Inflammatory macrophage (primary cell): ENCODE measurements around the gene CALY.
A peak's percentile ranks its signal among the peaks of the same experiment; 100 is the strongest.
"Not testable (repeated sequence)": the region's sequence is repeated elsewhere in the genome, so short reads cannot be mapped to it uniquely, and the experiment has no call there.

Source experiments
- DNase-seq, 2 donors: peaks; one replicate each; pipeline ENCODE4 v3.0.0-alpha.2; 2020 to 2022
- total RNA-seq, 18 experiments: gene quantifications; one replicate each; lab custom pipeline; 2026; ENCODE audit warnings: mixed read lengths in 6 of 18, inconsistent platforms in 2 of 18; lab: John Stamatoyannopoulos, UW

The CALY gene
- 0 to 0.16 (median 0) reads per million in 18 experiments for total RNA-seq

- DNase-seq, result no peak
Measured at GRCh38 chr10:133336577-133337369, at the start of gene CALY. TSS of gene CALY (minus strand) at chr10:133336896. CDS start at chr10:133328989, 7,907 bp downstream.

GRCh38 chr10:133385214-133385613 is 48.5 kb upstream of the CALY start:
- DNase-seq, result no peak

GRCh38 chr10:133384071-133384470 is 47.4 kb upstream of the CALY start:
- DNase-seq, result no peak

- no peak for DNase-seq
Measured at GRCh38 chr10:133383551-133383950, 46.9 kb upstream of the CALY start.

- no peak for DNase-seq
Measured at GRCh38 chr10:133381036-133381435, 44.3 kb upstream of the CALY start.

- no peak for DNase-seq
Measured at GRCh38 chr10:133379801-133380666, 43.3 kb upstream of the CALY start.

GRCh38 chr10:133379152-133379800 is 42.6 kb upstream of the CALY start, which contains the start of gene PAOX:
TSS of gene PAOX (plus strand) at chr10:133379262. CDS start at chr10:133379317, 55 bp downstream.
- DNase-seq, result peak; percentile 33 to 73

- peak; percentile 88 to 97 for DNase-seq
Measured at GRCh38 chr10:133378251-133379096, 41.8 kb upstream of the CALY start.

GRCh38 chr10:133377818-133378250 is 41.1 kb upstream of the CALY start:
- DNase-seq, result no peak

- no peak for DNase-seq
Measured at GRCh38 chr10:133377025-133377817, 40.5 kb upstream of the CALY start.

GRCh38 chr10:133376183-133376582 is 39.5 kb upstream of the CALY start:
- DNase-seq, result not testable (repeated sequence)

GRCh38 chr10:133375357-133376115 is 38.8 kb upstream of the CALY start:
- no peak for DNase-seq

GRCh38 chr10:133373174-133374090 is 36.7 kb upstream of the CALY start, which contains the start of gene ECHS1:
TSS of gene ECHS1 (minus strand) at chr10:133373354. CDS start at chr10:133373333, 21 bp downstream.
- peak; percentile 96 to 97 for DNase-seq

- DNase-seq, result no peak
Measured at GRCh38 chr10:133372507-133372906, 35.8 kb upstream of the CALY start.

- DNase-seq, result no peak
Measured at GRCh38 chr10:133370030-133370786, 33.5 kb upstream of the CALY start.

- DNase-seq, result no peak
Measured at GRCh38 chr10:133368153-133368552, 31.5 kb upstream of the CALY start.

- DNase-seq, result not testable (repeated sequence)
Measured at GRCh38 chr10:133367461-133367860, 30.8 kb upstream of the CALY start.

GRCh38 chr10:133366751-133367150 is 30.1 kb upstream of the CALY start:
- DNase-seq, result no peak
